ENCODE results near the gene PHLDB1. TPM values are rescaled to one million over a fixed set of nuclear protein-coding genes. Genes with fewer than 3 reads are reported as not detected.

Gene PHLDB1
- total RNA-seq, 4 donors from 2014 or later, result 16.5 to 35.7 (median 22.7) TPM

- TF ChIP-seq POLR2A (IDR thresholded peaks at IDR 0.05) (no peak), CTCF (IDR thresholded peaks at IDR 0.05 in 4 of 5, conservative IDR thresholded peaks at IDR 0.05 in 1 of 5) (no peak)
- DNase-seq (no peak), ATAC-seq (no peak)
- in situ Hi-C loops (cut with MboI; ENCODE audit: low sequenced_read_pairs in 4 of 4), result no loop called here
- Histone ChIP-seq H3K27me3 (no peaks in the 10 kb centered on the region), H3K9me3 (no peaks in the 10 kb centered on the region), H3K4me1 (peaks cover 0 to 11% of the 10 kb centered on the region in 2 donors), H3K27ac (no peak overlapping the region), H3K4me3 (no peak overlapping the region), H3K36me3 (peaks cover 0 to 4% of the 10 kb centered on the region in 2 donors)
- intact Hi-C loops (cut with DNase I; ENCODE audit: low total_unique reads), result no loop called here
These were observed 54.2 kb downstream of the PHLDB1 start for GRCh38 chr11:118661425-118662301.

- in situ Hi-C loops (cut with MboI; ENCODE audit: low sequenced_read_pairs in 4 of 4), result no loop called here
- DNase-seq (no peak), ATAC-seq (no peak)
- H3K27ac ChIP-seq, result no peak overlapping the region
- intact Hi-C loops (cut with DNase I; ENCODE audit: low total_unique reads), result no loop called here
- no peak for TF ChIP-seq CTCF (IDR thresholded peaks at IDR 0.05 in 4 of 5, conservative IDR thresholded peaks at IDR 0.05 in 1 of 5)
- TF ChIP-seq POLR2A (IDR thresholded peaks at IDR 0.05), result no peak
- H3K4me3 ChIP-seq, result no peak overlapping the region
- no peaks in the 10 kb centered on the region for H3K27me3 ChIP-seq
- H3K9me3 ChIP-seq, result no peaks in the 10 kb centered on the region
- no peaks in the 10 kb centered on the region for H3K36me3 ChIP-seq
- H3K4me1 ChIP-seq, result peaks cover 0 to 11% of the 10 kb centered on the region in 2 donors
These were observed 55.2 kb downstream of the PHLDB1 start for GRCh38 chr11:118662401-118663271.

DNA sequence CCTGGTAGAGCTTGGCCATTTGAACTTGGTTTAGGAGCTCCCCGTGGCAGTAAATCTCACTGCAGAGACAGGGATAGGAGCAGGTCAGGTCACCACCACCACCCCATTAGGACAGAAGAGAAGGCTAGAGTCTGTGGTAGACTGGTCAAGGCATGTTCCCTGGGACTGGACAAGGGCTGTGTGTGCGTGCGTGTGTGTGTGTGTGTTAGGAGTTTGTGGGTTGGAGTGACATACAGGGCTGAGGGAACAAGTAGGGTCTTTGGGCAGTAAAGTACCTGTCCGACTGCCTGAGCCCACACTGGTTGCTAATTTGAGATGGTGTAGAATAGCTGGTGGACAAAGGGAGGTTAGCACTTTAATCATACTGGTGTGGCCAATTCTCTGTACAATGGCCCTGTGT is 56.0 kb downstream of the PHLDB1 start:
- H3K4me1 ChIP-seq, result peaks cover 0 to 11% of the 10 kb centered on the region in 2 donors
- H3K27ac ChIP-seq, result no peak overlapping the region
- TF ChIP-seq CTCF (IDR thresholded peaks at IDR 0.05 in 4 of 5, conservative IDR thresholded peaks at IDR 0.05 in 1 of 5), result no peak
- no peak for TF ChIP-seq POLR2A (IDR thresholded peaks at IDR 0.05)
- H3K27me3 ChIP-seq, result no peaks in the 10 kb centered on the region
- intact Hi-C loops (cut with DNase I; ENCODE audit: low total_unique reads) (no loop called here), in situ Hi-C loops (cut with MboI; ENCODE audit: low sequenced_read_pairs in 4 of 4) (no loop called here)
- H3K36me3 ChIP-seq, result no peaks in the 10 kb centered on the region
- no peak for ATAC-seq
- DNase-seq, result no peak
- no peaks in the 10 kb centered on the region for H3K9me3 ChIP-seq
- no peak overlapping the region for H3K4me3 ChIP-seq

GRCh38 chr11:118663902-118664301 is 56.5 kb downstream of the PHLDB1 start:
- ATAC-seq (no peak), DNase-seq (no peak)
- H3K4me1 ChIP-seq, result peaks cover 0 to 11% of the 10 kb centered on the region in 2 donors
- no peaks in the 10 kb centered on the region for H3K9me3 ChIP-seq
- TF ChIP-seq CTCF (IDR thresholded peaks at IDR 0.05 in 4 of 5, conservative IDR thresholded peaks at IDR 0.05 in 1 of 5) (no peak), POLR2A (IDR thresholded peaks at IDR 0.05) (no peak)
- no peak overlapping the region for H3K4me3 ChIP-seq
- in situ Hi-C loops (cut with MboI; ENCODE audit: low sequenced_read_pairs in 4 of 4), result no loop called here
- no peak overlapping the region for H3K27ac ChIP-seq
- intact Hi-C loops (cut with DNase I; ENCODE audit: low total_unique reads), result no loop called here
- no peaks in the 10 kb centered on the region for H3K27me3 ChIP-seq
- H3K36me3 ChIP-seq, result no peaks in the 10 kb centered on the region
